NCI-H510A treated with DMSO at 0.1 percent for 48 hours (cell line): ENCODE data around the gene PRKAG2.

Experiments used
- DNase-seq: peaks from one replicate; lab custom pipeline; 2025; lab: John Stamatoyannopoulos, UW

Gene PRKAG2

DNA sequence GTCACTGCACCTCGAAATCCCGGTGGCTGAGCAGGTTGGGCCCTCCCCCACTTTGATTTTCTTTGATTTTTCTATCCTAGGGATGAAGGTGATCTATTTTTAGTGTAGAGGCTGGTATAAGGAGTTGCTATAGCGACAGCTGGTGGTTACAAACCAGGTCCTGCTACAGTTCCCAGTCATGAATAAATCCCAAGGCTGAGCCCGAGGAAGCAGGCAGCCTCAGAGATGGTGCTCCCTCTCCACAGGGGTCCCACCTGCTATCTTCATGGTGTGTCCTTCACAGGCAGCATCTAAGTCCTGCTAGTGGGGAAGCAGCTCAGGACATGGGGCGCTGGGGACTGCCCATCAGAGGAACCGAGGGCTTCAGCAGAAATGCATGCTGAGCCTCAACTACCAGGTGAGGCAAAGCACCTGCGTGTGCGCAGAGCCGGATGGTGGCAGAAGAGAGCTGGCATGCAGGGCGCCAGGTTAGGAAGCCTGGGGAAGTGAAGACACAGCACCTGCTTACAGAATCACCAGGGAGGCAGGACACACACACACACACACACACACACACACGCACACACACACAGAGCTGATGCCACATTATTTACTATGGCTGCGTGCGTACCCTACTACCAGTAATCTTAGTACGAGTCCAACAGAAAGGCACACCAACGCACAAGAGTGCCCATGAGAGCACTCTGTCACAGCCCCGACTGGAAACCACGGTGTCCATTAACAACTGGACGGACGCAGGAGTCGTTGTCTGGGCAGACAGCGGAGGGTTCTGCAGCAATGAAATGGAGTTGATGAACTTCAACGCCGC, 150.9 kb downstream of the PRKAG2 start:
- DNase-seq = peak; percentile 76

DNA sequence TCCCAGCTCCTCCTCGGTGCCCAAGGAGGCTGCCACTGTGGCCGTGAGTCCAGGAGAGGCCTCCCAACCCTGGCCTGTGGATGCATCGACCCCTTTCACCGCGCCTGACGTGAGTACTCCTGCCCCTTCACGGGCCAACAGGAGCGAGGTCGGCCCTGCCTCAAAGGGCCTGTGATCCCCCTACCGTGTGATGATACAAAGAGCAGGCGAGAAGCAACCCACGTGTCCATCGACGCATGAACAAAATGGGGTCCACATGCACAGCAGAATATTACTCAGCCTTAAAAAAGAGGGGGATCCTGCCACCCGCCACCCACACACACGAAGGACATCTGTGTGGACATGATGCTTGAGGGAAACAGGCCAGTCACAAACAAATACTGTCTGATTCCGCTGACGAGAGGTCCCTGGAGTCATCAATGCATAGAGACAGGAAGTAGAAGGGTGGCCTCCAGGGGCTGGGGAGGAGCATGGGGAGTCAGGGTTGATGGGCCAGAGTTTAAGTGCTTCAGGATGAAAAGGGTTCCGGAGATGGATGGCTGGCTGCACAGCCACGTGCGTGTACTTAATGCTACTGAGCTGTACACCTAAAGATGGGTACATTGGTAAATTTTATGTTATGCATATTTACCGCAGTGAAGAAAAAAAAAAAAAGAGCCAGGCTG, 151.9 kb downstream of the PRKAG2 start:
- no peak for DNase-seq

DNA sequence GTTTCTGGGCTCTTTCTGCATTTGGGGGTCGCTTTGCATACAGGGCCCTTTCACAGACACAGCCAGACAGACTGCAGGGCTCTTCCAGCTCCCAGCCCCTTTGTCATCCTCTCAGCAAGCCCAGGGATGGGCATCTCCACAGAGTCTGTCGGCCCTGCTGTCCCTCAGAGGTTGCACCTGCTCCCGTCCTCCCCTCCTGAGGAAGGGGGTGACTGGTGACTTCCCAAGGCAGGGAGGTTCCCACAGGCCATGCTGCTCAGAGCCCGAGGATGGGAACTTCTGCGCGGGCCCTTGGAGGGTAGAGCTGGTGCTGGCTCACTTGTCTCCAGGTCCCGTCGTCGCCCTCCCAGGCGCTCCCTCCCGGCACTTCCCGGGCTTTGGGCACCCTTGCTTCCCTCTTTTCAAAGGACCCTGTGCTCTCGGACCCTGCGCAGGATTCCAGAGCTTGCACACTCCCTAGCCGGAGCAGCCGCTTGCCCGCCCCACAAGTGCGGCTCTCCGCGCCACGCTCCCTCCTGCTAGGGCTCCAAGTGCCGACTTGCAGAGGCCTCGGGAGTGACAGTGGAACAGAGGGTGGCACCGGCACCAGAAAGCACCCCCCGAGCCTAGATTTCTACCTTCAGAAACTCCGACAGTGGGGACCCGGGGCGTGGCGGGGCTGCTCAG, 152.5 kb downstream of the PRKAG2 start:
- DNase-seq = no peak

DNA sequence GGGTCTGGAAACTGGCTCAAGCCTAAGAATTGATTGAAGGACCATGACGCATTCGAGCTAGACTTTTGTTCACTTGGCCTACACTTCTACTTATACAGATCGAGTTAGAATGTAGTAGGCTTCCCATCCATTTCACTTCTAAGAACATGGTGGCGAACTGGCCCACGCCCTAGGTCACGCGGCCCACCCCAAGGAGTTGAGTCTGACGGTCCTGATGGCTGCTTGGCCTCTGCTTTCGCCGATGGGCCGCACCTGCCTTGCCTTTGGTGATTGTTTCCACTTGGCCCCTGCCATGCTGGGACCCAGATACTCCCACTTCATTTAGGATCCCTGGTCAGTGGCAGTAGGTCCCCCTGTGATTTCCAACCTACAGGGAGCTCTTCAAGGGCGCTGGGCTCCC, 153.6 kb downstream of the PRKAG2 start:
- DNase-seq = no peak

DNA sequence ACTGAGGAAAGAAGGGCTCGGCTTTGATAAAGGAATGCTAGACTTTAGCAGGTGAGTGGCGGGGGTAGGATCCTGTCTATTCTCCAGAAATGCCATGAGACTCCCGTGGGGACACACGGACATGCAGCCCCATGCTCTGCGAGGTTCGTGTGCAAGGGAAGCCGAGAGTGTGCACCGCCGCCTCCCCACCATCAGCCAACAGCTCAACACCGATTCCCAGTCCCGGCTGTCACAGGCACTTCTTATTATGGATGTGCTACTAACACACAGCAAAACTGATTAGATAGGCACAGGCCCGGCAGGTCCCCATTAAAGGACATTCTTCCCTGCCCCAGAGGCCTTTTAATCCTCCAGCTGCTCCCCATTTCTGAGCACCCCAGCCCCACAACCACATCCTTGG, 154.4 kb downstream of the PRKAG2 start:
- DNase-seq = no peak

DNA sequence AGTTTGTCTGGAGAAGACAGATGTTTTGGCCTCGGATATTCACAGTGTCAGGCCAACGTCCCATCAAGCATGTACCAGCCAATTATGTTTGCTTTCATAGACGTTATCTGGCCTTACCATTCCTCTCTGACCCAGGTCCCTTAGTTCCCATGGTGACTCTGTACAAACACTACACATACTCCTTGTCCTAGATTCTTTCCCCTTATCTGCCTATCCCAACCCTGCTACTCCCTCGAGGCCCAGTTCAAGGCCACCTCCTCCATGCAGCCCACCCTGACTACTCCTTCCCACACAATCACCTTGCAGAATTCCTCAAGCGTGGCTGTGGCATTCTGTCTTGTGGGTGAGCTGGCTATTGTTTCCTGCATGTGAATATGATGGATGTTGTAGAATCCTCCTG, 155.2 kb downstream of the PRKAG2 start:
- DNase-seq = no peak

DNA sequence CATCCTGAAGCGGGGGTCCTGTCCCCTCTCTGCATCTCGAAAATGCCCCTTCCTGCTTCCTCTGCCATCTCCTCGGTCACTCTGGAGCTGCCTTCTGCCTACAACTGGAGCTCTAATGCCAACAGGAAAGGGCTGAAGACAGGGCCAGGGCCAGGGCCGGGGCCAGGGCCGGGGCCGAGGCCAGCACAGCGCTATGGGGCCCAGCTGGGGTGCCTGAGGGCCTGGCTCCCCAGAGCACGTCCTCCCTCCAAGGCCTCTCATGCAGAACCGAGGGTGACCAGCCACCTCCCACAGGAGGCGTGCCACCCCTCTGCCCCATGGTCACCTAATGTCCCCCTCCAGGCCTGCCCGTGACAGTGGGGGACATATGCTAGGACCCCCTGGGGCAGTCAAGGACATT, 155.7 kb downstream of the PRKAG2 start:
- no peak for DNase-seq

DNA sequence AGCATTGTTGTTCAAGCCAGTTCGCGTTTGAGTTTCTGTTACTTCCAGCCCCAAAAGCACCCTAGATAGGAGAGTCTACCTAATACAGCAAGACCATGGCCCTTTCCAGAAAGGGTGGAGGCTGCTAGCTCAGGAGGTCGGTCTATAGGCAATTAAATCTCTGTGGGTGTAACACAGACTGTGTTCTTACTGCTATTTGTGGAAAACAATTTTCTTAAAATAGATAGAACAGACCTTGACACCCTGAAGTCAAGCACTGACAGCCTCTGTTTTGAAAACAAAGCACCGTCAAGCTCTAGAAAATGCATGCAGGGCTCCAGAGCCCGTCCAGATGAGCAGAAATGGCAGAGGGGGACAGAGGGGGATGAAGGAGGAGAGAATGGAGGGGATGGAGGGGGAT, 156.6 kb downstream of the PRKAG2 start:
- no peak for DNase-seq

DNA sequence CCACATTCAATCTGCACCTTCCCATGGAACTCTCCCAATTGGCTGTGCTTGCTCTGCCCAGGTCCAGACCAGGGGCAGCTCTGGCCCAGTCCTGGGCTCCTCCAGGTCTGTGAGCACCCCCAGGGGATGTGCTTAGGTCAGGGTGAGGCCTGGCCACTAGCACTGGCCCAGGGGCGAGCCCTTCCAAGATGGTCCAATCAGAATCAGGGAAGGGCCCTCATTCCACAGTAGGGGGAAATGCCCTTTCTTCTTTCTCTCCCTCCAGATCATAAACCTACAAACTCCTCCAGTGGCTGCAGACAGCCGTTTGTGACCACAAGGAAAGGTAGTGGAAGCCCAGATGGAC, 157.0 kb downstream of the PRKAG2 start:
- DNase-seq = no peak

DNA sequence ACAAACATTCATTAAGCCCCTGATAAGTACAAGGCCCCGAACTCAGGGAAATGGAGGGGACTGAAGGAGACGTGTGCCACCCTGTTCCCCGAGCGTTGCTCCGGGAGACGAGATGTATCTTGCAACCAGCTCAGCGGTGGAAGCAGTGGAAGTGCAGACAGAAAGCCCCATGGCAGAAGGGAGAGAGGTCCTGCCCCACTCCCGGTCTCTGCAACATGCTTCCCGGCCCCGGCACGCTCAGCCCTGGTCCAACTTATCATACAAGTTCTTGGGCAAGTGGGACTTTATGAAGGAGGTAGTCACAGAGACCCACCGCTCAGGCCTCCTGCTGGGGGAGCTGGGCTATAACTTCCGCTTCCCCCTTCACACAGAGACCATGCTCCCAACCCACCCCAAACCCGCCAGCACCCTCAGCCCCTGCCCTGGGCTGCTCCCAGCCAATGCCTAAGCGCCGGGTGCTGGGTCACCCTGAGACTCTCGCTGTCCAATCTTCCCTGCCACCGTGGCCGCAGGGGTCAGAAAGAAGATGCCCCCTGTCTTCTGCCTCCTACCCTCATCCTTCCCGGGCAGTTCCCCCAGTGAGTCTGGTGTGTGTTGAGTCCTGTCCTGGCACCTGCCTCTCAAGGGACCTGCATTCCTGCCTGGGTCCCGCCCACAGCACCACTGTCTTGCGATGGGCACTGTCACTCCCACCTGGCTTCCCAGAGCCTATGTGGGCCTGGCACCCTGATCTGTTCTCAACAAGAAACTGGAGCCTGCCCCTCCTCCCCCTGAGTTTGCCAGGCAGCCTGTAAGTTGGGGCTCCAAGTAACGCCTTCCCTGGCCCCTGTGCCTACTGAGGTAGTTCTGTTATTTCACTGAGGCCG, 157.7 kb downstream of the PRKAG2 start:
- no peak for DNase-seq

DNA sequence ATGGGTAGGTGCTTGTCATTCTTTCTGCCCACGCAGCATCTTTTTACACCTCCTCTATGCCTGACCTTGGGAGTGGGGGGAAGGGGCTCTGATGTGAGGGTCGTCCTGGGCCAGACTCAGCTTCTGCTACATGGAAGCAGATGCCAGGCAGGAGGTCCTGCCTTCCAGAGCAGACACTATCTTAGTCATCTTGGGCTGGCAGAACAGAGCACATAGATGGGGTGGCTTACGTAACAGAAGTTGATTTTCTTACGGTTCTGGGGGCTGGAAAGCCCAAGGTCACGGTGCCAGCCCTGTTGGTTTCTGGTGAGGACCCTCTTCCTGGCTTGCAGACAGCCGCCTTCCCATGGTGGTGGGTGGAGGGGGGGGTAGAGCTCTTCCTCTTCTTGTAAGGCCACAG, 159.0 kb downstream of the PRKAG2 start:
- no peak for DNase-seq

DNA sequence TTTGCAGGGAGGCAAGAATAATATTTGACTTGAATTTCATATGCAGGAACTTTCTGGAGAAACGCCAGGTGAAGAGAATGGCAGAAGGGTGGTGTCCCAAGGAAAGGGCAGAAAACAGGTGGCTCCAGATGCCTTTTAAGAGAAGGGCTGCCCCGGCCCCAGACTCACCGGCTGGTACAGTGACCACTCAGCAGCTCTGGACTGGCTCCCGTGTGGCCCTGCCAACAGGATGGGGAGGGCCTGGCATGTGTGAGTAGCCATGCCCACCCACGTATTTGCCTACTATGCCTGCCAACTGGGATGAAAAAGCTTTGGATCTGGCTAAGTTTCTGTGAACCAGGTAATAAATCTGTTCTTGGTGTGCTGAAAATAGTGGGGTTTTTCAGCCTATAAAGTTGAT, 159.5 kb downstream of the PRKAG2 start:
- no peak for DNase-seq

DNA sequence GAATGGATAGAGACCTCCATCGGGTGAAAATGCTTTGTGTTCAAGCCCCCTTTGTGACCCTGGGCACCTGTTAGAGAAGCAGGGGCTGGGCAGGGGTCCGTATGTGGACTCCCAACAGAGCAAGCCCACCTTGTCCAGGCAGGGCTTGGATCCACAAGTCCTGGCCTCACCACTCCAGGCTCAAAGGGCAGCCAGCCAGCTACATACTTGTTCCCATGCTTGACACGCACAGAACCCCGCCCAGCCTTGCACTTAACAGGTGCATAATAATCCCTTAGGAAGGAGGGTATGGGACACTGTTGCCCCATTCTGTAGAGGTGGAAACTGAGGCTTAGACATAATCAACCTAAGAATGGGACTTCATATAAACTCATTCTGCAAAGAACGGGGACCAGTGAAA, 160.6 kb downstream of the PRKAG2 start:
- no peak for DNase-seq

DNA sequence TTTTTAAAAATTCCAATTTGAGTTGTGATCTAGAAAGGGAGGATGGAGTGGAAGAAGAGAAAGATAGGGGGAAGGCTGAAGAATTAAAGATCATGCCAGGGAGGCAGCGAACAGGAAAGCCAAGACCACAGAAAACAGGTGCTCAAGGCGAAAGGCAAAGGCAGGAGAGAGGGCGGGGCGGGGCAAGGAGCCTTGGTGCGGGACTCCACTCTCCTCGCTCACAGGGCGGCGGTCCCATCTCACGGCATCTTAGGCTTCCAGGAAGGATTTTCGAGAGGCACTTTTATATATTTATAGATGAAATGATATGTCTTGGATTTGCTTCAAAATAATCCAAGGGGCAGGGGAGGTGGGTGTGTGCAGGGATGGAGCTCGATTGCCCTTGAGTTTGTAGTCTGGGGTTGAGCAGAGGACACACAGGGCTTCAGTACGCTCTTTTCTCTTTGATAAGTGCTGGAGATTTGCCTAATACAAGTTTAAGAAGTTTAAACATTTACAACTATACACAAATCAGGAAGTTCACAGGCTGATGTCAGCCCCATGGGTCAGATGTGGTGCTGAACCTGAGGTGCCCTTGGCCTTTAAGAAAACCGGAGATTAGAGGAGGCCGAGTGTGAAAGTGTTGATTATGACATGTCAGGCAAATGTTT, 161.1 kb downstream of the PRKAG2 start:
- no peak for DNase-seq

DNA sequence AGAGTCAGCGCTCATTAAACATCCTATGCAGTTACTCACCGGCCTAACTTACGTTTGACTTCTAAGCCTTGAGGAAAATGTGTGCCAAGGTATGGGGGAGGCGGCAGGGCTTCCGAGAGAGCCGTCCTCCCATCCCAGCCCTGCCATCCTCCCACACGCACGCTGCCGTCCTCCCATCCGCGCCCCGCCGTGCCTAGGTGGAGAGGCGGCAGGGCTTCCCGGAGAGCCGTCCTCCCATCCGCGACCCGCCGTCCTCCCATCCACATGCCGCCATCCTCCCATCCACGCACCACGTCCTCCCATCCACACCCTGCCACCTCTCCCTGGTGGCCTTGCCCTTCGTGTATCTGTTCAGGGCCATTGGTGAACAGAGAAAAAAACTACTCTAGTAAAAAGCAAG, 162.7 kb downstream of the PRKAG2 start:
- no peak for DNase-seq

DNA sequence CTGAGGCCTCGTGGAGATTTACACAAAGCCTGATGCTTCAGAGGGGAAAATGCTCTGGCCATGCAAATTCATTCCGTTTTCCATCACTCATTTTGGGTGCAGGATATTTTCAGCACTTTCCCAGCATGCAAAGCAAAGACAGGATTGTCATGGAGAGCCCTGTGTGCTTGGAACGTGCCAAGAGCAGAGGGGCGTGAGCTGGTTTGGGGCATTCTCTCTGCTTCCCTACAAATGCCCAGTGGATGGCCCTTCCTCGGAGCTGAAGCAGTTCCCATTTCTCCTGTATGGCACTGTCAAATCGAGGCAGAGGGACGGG, 164.1 kb downstream of the PRKAG2 start:
- DNase-seq = no peak

DNA sequence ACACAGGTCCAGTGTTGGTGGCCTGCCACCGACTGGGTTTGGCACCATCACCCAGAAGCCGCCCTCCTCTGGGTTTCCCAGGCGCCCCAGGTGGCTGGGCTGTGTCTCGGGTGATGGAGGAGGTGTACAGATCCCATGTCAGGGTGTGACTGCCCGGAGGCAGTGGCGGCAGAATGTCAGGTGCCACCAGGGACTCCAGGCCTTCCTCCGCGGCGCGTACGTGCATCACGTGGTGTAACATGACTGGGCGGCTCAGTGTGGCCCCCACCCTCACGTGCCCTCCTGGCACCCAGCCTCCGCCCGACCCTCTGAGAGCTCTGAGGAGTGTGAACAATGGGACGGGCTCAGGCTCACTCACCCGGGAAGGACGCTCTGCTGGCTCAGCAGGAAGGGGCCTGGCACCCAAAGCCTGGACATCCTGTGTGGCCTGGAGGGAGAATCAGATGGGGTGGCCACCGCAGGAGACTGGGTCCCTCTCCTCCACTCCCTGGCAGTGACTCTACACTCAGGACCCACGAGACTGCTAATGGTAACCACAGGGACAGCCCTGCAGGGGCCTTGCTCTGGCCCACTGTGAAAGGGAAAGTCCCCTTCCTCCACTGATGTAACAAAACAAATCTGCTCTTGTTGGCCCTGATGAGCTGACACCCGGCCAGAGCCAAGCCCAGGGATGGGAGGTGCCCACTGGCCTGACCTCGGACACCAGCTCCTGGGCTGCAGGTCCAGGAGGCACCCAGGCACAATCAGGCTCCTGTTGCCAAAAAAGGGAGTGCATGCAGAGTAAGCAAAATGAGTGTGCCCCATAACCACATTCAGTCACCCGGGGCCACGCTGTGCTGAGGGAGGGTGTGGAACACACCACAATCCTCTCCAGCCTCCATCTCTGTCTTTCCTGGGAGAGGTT, 164.8 kb downstream of the PRKAG2 start:
- no peak for DNase-seq

DNA sequence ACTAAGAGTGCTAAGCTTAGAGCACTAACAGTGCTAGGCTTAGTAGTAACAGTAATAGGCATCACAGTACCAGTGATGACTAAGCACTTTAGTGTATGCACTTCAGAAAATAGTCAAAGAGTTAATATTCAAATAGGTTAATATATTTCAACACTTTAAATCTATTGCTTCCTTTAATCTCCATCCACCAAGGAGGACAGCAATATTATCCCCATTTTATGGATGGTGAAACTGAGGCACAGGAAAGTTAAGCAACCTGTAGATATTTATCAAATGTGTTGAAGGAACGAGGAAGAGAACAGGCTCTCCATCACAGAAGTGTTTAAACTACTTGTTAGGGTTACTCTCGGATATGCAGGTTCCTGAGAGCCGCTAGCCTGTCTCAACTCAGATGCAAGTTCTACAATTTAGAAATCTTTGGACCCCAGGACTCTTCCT, 165.5 kb downstream of the PRKAG2 start:
- DNase-seq = no peak

DNA sequence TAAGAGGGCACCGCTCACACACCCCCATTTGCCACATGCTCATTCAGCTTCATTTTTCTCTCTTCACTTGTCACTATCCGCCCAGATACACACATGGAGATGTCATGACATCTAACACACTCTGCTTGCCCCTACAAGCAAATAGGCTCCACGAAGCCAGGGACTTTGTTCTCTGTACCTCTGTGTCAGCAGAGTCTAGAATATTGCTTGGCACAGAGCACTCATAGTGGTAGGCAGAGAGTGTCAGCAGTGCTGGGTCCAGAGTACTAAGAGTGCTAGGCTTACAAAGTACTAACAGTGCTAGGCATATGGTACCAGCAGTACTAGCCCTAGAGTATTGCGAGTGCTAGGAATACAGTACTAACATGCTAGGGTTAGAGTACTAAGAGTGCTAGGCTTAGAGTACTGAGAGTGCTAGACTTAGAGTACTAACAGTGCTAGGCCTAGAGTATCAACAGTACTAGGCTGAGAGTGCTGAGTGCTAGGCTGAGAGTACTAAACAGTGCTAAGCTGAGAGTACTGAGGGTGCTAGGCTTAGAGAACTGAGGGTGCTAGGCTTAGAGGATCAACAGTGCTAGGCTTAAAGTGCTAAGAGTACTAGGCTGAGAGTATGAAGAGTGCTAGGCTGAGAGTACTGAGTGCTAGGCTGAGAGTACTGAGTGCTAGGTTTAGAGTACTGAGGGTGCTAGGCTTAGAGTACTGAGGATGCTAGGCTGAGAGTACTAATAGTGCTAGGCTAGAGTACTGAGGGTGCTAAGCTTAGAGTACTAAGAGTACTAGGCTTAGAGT, 166.1 kb downstream of the PRKAG2 start:
- DNase-seq = no peak

DNA sequence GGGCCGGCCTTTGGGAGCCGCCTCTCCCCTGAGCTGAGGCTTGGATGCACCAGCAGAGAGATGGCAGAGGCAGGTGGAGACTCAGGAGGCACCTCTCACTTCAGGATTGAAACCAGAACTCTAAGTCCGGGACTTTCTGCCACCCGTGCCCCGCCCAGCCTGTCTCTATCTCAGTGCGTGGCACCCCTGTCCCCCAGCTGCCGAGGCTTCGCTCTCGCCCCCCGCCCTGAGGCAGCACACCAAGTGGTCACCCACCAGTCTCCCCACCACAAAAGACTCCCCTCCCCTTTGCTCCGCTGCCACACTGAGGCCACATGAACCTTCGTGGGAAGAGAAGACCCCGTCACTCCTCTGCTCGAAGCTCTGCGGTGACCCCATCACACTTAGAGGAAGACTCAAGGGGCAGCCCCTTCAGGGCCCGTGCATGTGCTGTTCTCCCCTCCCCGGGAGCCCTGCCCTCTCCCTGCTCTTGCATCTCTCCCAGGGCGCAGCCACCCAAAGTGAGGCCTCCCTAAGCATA, 166.7 kb downstream of the PRKAG2 start:
- no peak for DNase-seq
